ENCODE measurements around the gene BTBD9. TPM values are rescaled to one million over a fixed set of nuclear protein-coding genes. Genes with fewer than 3 reads are reported as not detected.

Gene BTBD9
- polyA plus RNA-seq, 1 donor (not counting 4 experiments of a cell fraction or from before 2014, with no cell fraction given), result 6.8 TPM

- dilution Hi-C loops (cut with MboI; ENCODE audit: extremely low pct_ligation_motif_present, low sequenced_read_pairs), result no loop called here
- DNase-seq (ENCODE audit: low read depth, low spot score), result no peak
- Histone ChIP-seq H3K4me3 (ENCODE audit: control insufficient read depth in 2 of 3, extremely low read depth in 1 of 3, insufficient read depth in 2 of 3, low read depth in 1 of 3, low read length in 3 of 3) (no peak overlapping the region), H3K9me1 (ENCODE audit: control insufficient read depth, extremely low read depth, insufficient read depth, low read length) (no peaks in the 10 kb centered on the region), H4K20me1 (ENCODE audit: control insufficient read depth, extremely low read depth, insufficient read depth, low read length) (no peaks in the 10 kb centered on the region), H2AFZ (ENCODE audit: control insufficient read depth, low read length) (no peak overlapping the region), H3K36me3 (ENCODE audit: control insufficient read depth in 2 of 2, extremely low read depth in 1 of 2, insufficient read depth in 2 of 2, low read length in 2 of 2) (no peaks in the 10 kb centered on the region), H3K79me2 (ENCODE audit: control insufficient read depth, insufficient read depth, low read length) (no peaks in the 10 kb centered on the region), H3K4me1 (ENCODE audit: control insufficient read depth, extremely low read depth, insufficient read depth, low read length) (peaks cover 3% of the 10 kb centered on the region), H3K27ac (ENCODE audit: control insufficient read depth, insufficient read depth, low read length) (no peak overlapping the region), H3K9me3 (ENCODE audit: control insufficient read depth, low read depth, low read length) (no peaks in the 10 kb centered on the region), H3K9ac (ENCODE audit: control insufficient read depth, extremely low read depth, insufficient read depth, low read length) (no peak overlapping the region), H3K4me2 (ENCODE audit: control insufficient read depth, extremely low read depth, insufficient read depth, low read depth, low read length) (no peak overlapping the region), H3K27me3 (ENCODE audit: control insufficient read depth, extremely low read depth, insufficient read depth, low read length) (no peaks in the 10 kb centered on the region)
- no peak for TF ChIP-seq CTCF (optimal IDR thresholded peaks at IDR 0.05 in 1 of 3, IDR thresholded peaks at IDR 0.05 in 1 of 3, conservative IDR thresholded peaks at IDR 0.05 in 1 of 3; ENCODE audit: extremely low read depth in 1 of 3, insufficient read depth in 2 of 3, low read length in 3 of 3)
- TF ChIP-seq EZH2 (IDR thresholded peaks at IDR 0.05; ENCODE audit: low read length), result no peak
- FAIRE-seq, result no peak
These were observed 96.7 kb downstream of the BTBD9 start for GRCh38 chr6:38543022-38543421.

GRCh38 chr6:38542031-38542430, 97.7 kb downstream of the BTBD9 start:
- FAIRE-seq (no peak), DNase-seq (ENCODE audit: low read depth, low spot score) (no peak)
- Histone ChIP-seq H3K27ac (ENCODE audit: control insufficient read depth, insufficient read depth, low read length) (no peak overlapping the region), H3K4me1 (ENCODE audit: control insufficient read depth, extremely low read depth, insufficient read depth, low read length) (peaks cover 3% of the 10 kb centered on the region), H3K27me3 (ENCODE audit: control insufficient read depth, extremely low read depth, insufficient read depth, low read length) (no peaks in the 10 kb centered on the region), H3K9me3 (ENCODE audit: control insufficient read depth, low read depth, low read length) (no peaks in the 10 kb centered on the region), H3K9ac (ENCODE audit: control insufficient read depth, extremely low read depth, insufficient read depth, low read length) (no peak overlapping the region), H2AFZ (ENCODE audit: control insufficient read depth, low read length) (no peak overlapping the region), H3K4me2 (ENCODE audit: control insufficient read depth, extremely low read depth, insufficient read depth, low read depth, low read length) (no peak overlapping the region), H3K9me1 (ENCODE audit: control insufficient read depth, extremely low read depth, insufficient read depth, low read length) (no peaks in the 10 kb centered on the region), H3K79me2 (ENCODE audit: control insufficient read depth, insufficient read depth, low read length) (no peaks in the 10 kb centered on the region), H4K20me1 (ENCODE audit: control insufficient read depth, extremely low read depth, insufficient read depth, low read length) (no peaks in the 10 kb centered on the region), H3K36me3 (ENCODE audit: control insufficient read depth in 2 of 2, extremely low read depth in 1 of 2, insufficient read depth in 2 of 2, low read length in 2 of 2) (no peaks in the 10 kb centered on the region), H3K4me3 (ENCODE audit: control insufficient read depth in 2 of 3, extremely low read depth in 1 of 3, insufficient read depth in 2 of 3, low read depth in 1 of 3, low read length in 3 of 3) (no peak overlapping the region)
- no peak for TF ChIP-seq EZH2 (IDR thresholded peaks at IDR 0.05; ENCODE audit: low read length)
- TF ChIP-seq CTCF (optimal IDR thresholded peaks at IDR 0.05 in 1 of 3, IDR thresholded peaks at IDR 0.05 in 1 of 3, conservative IDR thresholded peaks at IDR 0.05 in 1 of 3; ENCODE audit: extremely low read depth in 1 of 3, insufficient read depth in 2 of 3, low read length in 3 of 3), result no peak
- dilution Hi-C loops (cut with MboI; ENCODE audit: extremely low pct_ligation_motif_present, low sequenced_read_pairs), result no loop called here
